Measurements from ENCODE around the gene MEIG1. TPM values are rescaled to one million over a fixed set of nuclear protein-coding genes. Genes with fewer than 3 reads are reported as not detected.
A peak's percentile ranks its signal among the peaks of the same experiment; 100 is the strongest.
"Not testable (repeated sequence)": the region's sequence is repeated elsewhere in the genome, so short reads cannot be mapped to it uniquely, and the experiment has no call there.

MEIG1 gene
- total RNA-seq, 1 donor from 2014 or later, result not detected

DNA sequence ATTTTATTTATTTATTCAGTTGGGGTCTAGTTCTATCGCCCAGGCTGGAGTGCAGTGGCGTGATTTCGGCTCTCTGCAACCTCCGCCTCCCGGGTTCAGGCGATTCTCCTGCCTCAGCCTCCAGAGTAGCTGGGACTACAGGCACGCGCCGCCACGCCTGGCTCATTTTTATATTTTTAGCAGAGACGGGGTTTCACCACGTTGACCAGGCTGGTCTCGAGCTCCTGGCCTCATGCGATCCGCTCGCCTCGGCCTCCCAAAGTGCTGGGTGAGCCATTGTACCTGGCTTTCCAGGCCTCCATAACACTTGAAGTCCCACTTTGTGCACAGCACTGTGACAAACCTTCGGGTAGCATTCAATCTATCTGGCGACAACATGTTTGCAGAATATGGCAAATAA is 4.3 kb upstream of the MEIG1 start:
- no peak for DNase-seq (ENCODE audit: low read depth)
- H3K4me3 ChIP-seq (ENCODE audit: low read depth, low read length), result peak overlapping the region; percentile 73
- TF ChIP-seq, protein P1, sequence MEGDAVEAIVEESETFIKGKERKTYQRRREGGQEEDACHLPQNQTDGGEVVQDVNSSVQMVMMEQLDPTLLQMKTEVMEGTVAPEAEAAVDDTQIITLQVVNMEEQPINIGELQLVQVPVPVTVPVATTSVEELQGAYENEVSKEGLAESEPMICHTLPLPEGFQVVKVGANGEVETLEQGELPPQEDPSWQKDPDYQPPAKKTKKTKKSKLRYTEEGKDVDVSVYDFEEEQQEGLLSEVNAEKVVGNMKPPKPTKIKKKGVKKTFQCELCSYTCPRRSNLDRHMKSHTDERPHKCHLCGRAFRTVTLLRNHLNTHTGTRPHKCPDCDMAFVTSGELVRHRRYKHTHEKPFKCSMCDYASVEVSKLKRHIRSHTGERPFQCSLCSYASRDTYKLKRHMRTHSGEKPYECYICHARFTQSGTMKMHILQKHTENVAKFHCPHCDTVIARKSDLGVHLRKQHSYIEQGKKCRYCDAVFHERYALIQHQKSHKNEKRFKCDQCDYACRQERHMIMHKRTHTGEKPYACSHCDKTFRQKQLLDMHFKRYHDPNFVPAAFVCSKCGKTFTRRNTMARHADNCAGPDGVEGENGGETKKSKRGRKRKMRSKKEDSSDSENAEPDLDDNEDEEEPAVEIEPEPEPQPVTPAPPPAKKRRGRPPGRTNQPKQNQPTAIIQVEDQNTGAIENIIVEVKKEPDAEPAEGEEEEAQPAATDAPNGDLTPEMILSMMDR (conservative IDR thresholded peaks at IDR 0.05; ENCODE audit: low read depth, low read length), result no peak

DNA sequence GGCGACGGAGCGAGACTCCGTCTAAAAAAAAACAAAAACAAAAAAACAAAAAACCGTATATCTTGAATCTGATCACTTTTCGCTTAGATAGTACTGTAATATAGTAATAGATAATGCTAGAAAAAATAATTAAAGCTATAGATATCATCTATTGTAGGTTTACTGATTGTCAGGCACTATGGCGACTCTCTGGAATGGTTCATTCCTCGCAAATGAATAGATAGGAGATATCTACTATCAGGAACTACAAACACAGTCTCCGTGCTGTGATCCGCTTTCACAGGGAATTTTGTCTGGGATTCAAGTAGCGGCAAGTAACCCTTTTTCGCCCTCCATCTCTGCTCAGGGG is 342 bp upstream of the MEIG1 start:
- TF ChIP-seq, protein P1 (conservative IDR thresholded peaks at IDR 0.05; ENCODE audit: low read depth, low read length), result no peak
- DNase-seq (ENCODE audit: low read depth), result no peak
- H3K4me3 ChIP-seq (ENCODE audit: low read depth, low read length), result peak overlapping the region; percentile 87

DNA sequence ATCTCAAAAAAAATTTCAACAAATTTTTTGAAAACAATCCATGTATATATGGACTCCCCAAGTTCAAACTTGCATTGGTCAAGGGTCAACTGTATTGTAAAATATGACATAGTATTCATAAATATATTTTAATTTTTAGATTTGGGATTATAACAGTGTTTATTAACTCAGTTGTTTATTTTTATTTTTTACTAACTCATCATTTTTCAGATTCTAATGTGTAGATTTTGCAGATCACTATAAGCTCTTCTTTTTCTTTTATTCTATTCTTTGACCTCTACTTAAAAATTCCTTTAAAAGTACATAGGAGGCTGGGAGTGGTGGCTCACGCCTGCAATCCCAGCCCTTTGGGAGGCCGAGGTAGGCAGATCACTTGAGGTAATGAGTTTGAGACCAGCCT is 8.7 kb downstream of the MEIG1 start:
- TF ChIP-seq, protein P1 (conservative IDR thresholded peaks at IDR 0.05; ENCODE audit: low read depth, low read length), result no peak
- no peak overlapping the region for H3K4me3 ChIP-seq (ENCODE audit: low read depth, low read length)
- DNase-seq (ENCODE audit: low read depth), result no peak

DNA sequence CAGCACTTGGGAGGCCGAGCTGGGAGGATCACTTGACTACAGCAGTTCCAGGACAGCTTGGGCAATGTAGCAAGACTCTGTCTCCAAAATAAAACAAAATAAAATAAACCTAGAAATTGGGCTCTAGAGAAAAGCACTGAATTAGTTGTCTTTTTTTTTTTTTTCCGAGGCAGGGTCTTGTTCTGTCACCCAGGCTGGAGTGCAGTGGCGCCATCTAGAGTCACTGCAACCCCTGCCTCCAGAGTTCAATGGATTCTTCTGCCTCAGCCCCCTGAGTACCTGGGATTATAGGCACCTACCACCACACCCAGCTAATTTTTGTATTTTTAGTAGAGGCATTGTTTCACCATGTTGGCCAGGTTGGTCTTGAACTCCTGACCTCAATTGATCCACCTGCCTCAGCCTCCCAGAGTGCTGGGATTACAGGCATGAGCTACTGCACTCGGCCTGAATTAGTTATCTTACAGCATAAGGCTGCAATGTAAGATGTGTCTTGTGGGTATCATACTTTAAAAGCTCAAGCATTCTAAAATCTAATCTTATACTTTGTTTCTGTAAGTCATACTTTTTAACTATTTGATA is 12.8 kb downstream of the MEIG1 start:
- DNase-seq (ENCODE audit: low read depth), result no peak
- TF ChIP-seq, protein P1 (conservative IDR thresholded peaks at IDR 0.05; ENCODE audit: low read depth, low read length), result peak; percentile 67
- no peak overlapping the region for H3K4me3 ChIP-seq (ENCODE audit: low read depth, low read length)

DNA sequence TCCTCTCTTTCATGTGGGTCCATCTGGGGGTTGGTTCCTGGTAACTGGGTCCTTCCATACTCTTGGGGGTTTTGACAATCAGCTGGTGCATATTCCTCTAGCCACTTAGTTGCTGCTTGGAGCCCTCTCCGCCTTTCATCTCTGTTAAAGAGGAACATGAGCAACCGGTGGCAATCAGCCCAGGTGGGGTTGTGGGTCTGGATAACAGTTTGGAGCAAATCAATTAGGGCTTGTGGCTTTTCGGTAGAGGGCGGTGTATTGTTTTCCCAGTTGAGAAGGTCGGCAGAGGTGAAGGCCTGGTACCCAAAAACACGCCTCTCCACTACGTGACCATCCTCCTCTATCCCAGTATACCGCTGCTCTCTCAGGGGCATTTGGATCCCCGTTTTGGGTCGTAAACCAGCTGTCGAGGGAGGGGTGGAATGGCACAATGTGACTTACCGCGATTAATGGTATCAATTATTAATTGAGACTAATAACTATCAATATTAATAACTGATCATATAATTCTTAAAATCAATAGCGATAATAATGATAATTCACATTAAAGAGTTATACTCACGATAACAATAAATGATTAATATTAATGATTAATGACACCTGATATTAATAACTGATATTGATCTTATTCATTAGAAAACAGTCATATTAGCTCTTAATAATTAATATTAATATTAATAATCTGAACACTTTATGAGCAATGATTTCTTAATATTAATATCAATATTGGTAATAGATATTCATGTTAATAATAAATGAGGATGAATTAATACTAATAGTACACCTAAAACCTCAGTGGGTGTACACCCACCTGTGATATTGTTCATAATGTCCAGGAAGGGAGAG is 15.2 kb downstream of the MEIG1 start:
- not testable (repeated sequence) for DNase-seq (ENCODE audit: low read depth); H3K4me3 ChIP-seq (ENCODE audit: low read depth, low read length)

DNA sequence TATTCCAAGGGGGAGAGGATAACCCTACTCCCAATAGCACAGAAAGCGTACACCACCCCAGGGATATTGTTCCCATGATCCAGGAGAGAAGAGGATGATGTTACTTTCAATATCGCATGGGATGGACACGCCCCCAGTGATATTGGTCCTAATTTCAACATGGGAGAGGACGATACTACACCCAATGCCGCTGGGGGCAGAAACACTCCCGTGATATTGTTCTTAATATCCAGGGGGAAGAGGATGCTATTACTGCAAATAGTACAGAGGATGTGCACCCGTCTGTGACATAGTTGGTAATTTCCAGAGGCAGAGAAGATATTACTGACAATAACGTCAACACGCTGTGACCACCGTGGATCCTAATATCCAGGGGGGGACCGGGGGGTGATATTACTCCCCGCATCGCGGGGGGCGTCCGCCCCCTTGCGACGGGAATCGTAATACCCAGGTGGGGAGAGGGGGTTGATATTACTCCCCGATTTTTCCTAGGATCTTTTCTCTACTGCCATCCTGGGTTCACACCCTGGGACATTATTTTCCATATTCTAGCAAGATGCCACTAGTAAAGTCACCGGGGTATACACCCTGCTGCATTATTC is 16.6 kb downstream of the MEIG1 start:
- no peak overlapping the region for H3K4me3 ChIP-seq (ENCODE audit: low read depth, low read length)
- no peak for DNase-seq (ENCODE audit: low read depth)
- TF ChIP-seq, protein P1 (conservative IDR thresholded peaks at IDR 0.05; ENCODE audit: low read depth, low read length), result peak; percentile 31

DNA sequence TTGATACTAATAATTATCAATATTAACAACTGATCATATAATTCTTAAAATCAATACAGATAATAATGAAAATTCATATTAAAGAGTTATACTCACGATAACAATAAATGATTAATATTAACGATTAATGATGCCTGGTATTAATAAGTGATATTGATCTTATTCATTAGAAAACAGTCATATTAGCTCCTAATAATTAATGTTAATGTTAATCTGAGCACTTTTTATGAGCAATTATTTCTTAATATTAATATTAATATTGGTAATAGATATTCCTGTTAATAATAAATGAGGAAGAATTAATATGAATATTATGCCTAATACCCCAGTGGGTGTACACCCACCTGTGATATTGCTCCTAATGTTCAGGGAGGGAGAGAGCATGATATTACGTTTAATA is 23.6 kb downstream of the MEIG1 start:
- DNase-seq (ENCODE audit: low read depth), result no peak
- TF ChIP-seq, protein P1 (conservative IDR thresholded peaks at IDR 0.05; ENCODE audit: low read depth, low read length), result no peak
- no peak overlapping the region for H3K4me3 ChIP-seq (ENCODE audit: low read depth, low read length)

DNA sequence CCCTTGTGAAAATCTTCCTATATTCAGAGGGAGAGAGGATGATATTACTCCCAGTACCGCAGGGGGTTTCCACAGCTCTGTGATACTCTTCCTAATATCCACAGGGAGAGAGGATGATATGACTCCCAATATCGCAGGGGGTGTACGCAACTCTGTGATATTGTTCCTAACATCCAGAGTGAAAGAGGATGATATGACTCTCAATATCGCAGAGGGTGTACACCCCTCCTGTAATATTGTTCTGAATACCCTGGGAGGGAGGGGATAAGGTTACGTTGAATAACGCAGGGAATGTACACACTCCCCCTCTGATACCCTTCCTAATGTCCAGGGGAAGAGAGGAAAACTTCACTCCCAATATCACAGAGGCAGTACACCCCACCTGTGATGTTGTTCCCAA is 30.4 kb downstream of the MEIG1 start:
- H3K4me3 ChIP-seq (ENCODE audit: low read depth, low read length); DNase-seq (ENCODE audit: low read depth): not testable (repeated sequence)
